ENCODE results near the gene PTPN4. TPM values are rescaled to one million over a fixed set of nuclear protein-coding genes. Genes with fewer than 3 reads are reported as not detected.

Gene PTPN4
- total RNA-seq, 2 experiments from 2014 or later = 49.3 to 50.6 TPM

GRCh38 chr2:119735565-119735964, 24.2 kb upstream of the PTPN4 start:
- Histone ChIP-seq H3K27ac (ENCODE audit: low read depth, low read length, poor library complexity, severe bottlenecking) (no peak overlapping the region), H4K20me1 (ENCODE audit: insufficient read depth, low read length) (no peaks in the 10 kb centered on the region), H3K9me2 (ENCODE audit: insufficient read depth, low read length) (no peaks in the 10 kb centered on the region), H3K4me3 (ENCODE audit: low read depth, low read length, poor library complexity, severe bottlenecking) (no peak overlapping the region), H3K4me2 (ENCODE audit: low read length) (no peak overlapping the region), H3K9me3 (ENCODE audit: low read length) (no peaks in the 10 kb centered on the region), H3K79me2 (ENCODE audit: insufficient read depth, low read depth, low read length) (no peaks in the 10 kb centered on the region), H2AFZ (ENCODE audit: low read length) (no peak overlapping the region), H3K4me1 (ENCODE audit: insufficient read depth, low read length, poor library complexity, severe bottlenecking) (no peaks in the 10 kb centered on the region), H3K36me3 (ENCODE audit: insufficient read depth, low read length) (no peaks in the 10 kb centered on the region)
- no peak for DNase-seq (ENCODE audit: low spot score)
- TF ChIP-seq EZH2phosphoT487 (IDR thresholded peaks at IDR 0.05; ENCODE audit: borderline replicate concordance, low read depth, low read length) (no peak), CTCF (conservative IDR thresholded peaks at IDR 0.05; ENCODE audit: low read length) (no peak)
- ChIA-PET POLR2A (interaction anchor here (1.2 kb wide), 1 partner anchor 17 kb away, joined by 4 read pairs; no protein-coding TSS in a partner anchor), CTCF (ENCODE audit: unreplicated experiment) (no interaction called here)
- BruUV-seq (replicated peaks) = no TSS peak
- intact Hi-C loops (cut with micrococcal nuclease; ENCODE audit: unreplicated experiment) = no loop called here

GRCh38 chr2:119736021-119736420, 23.7 kb upstream of the PTPN4 start:
- ChIA-PET CTCF (ENCODE audit: unreplicated experiment) (no interaction called here), POLR2A (interaction anchor here (0.6 to 1.2 kb wide), 2 partner anchors 17 to 112 kb away, joined by 3 to 4 read pairs; no protein-coding TSS in a partner anchor)
- no TSS peak for BruUV-seq (replicated peaks)
- Histone ChIP-seq H4K20me1 (ENCODE audit: insufficient read depth, low read length) (no peaks in the 10 kb centered on the region), H3K4me3 (ENCODE audit: low read depth, low read length, poor library complexity, severe bottlenecking) (no peak overlapping the region), H3K4me2 (ENCODE audit: low read length) (no peak overlapping the region), H3K79me2 (ENCODE audit: insufficient read depth, low read depth, low read length) (no peaks in the 10 kb centered on the region), H3K36me3 (ENCODE audit: insufficient read depth, low read length) (no peaks in the 10 kb centered on the region), H3K9me3 (ENCODE audit: low read length) (no peaks in the 10 kb centered on the region), H3K4me1 (ENCODE audit: insufficient read depth, low read length, poor library complexity, severe bottlenecking) (no peaks in the 10 kb centered on the region), H3K27ac (ENCODE audit: low read depth, low read length, poor library complexity, severe bottlenecking) (no peak overlapping the region), H2AFZ (ENCODE audit: low read length) (no peak overlapping the region), H3K9me2 (ENCODE audit: insufficient read depth, low read length) (no peaks in the 10 kb centered on the region)
- intact Hi-C loops (cut with micrococcal nuclease; ENCODE audit: unreplicated experiment) = no loop called here
- DNase-seq (ENCODE audit: low spot score) = no peak
- no peak for TF ChIP-seq CTCF (conservative IDR thresholded peaks at IDR 0.05; ENCODE audit: low read length)
- TF ChIP-seq EZH2phosphoT487 (IDR thresholded peaks at IDR 0.05; ENCODE audit: borderline replicate concordance, low read depth, low read length) = no peak

GRCh38 chr2:119739580-119740255, 20.0 kb upstream of the PTPN4 start:
- Histone ChIP-seq H2AFZ (ENCODE audit: low read length) (no peak overlapping the region), H3K4me3 (ENCODE audit: low read depth, low read length, poor library complexity, severe bottlenecking) (no peak overlapping the region), H3K4me2 (ENCODE audit: low read length) (no peak overlapping the region), H3K79me2 (ENCODE audit: insufficient read depth, low read depth, low read length) (no peaks in the 10 kb centered on the region), H3K36me3 (ENCODE audit: insufficient read depth, low read length) (no peaks in the 10 kb centered on the region), H4K20me1 (ENCODE audit: insufficient read depth, low read length) (no peaks in the 10 kb centered on the region), H3K27ac (ENCODE audit: low read depth, low read length, poor library complexity, severe bottlenecking) (no peak overlapping the region), H3K9me2 (ENCODE audit: insufficient read depth, low read length) (no peaks in the 10 kb centered on the region), H3K9me3 (ENCODE audit: low read length) (no peaks in the 10 kb centered on the region), H3K4me1 (ENCODE audit: insufficient read depth, low read length, poor library complexity, severe bottlenecking) (no peaks in the 10 kb centered on the region)
- no peak for DNase-seq (ENCODE audit: low spot score)
- TF ChIP-seq EZH2phosphoT487 (IDR thresholded peaks at IDR 0.05; ENCODE audit: borderline replicate concordance, low read depth, low read length) = no peak
- no peak for TF ChIP-seq CTCF (conservative IDR thresholded peaks at IDR 0.05; ENCODE audit: low read length)
- intact Hi-C loops (cut with micrococcal nuclease; ENCODE audit: unreplicated experiment) = no loop called here
- ChIA-PET POLR2A (interaction anchor here (1.4 kb wide), 1 partner anchor 7 kb away, joined by 6 read pairs; no protein-coding TSS in a partner anchor), CTCF (ENCODE audit: unreplicated experiment) (no interaction called here)
- no TSS peak for BruUV-seq (replicated peaks)

Data from OCI-LY7 (cell line).